ENCODE measurements around the gene TWIST1. TPM values are rescaled to one million over a fixed set of nuclear protein-coding genes. Genes with fewer than 3 reads are reported as not detected.

The TWIST1 gene
- total and polyA plus RNA-seq, 2 of the 13 experiments (the other 11 are each of a cell fraction or from before 2014, with no cell fraction given) = not detected

GRCh38 chr7:19101909-19102308 is 15.5 kb downstream of the TWIST1 start:
- in situ Hi-C loops (cut with HindIII; ENCODE audit: extremely low pct_ligation_motif_present, low pct_unique_long_range_greater_than_20kb) = loop anchor here (25.0 kb wide), 1 partner anchor 560 kb away; no protein-coding TSS in a partner anchor
- no peak overlapping the region for H3K9ac ChIP-seq (ENCODE audit: insufficient read depth, low read depth, low read length)
- H4K20me1 ChIP-seq (ENCODE audit: insufficient read depth, low read length) = no peaks in the 10 kb centered on the region
- DNase-seq (ENCODE audit: low spot score) (no peak), FAIRE-seq (no peak), ATAC-seq (no peak)
- CTCF ChIA-PET (ENCODE audit: low intra/inter-chr PET ratio, low total read pairs) = no interaction called here
- WGBS (ENCODE audit: low lambda C conversion rate) = 0% methylated on average over 2 of the region's 2 CpGs
- H2AFZ ChIP-seq (ENCODE audit: low read length) = no peak overlapping the region
- BruUV-seq (replicated peaks) = no TSS peak
- no peak overlapping the region for H3K4me3 ChIP-seq (replicated peaks in 1 of 3; ENCODE audit: insufficient read depth in 1 of 3, low read depth in 2 of 3, low read length in 3 of 3)
- H3K9me3 ChIP-seq (ENCODE audit: low read length) = no peaks in the 10 kb centered on the region
- no peak overlapping the region for H3K4me2 ChIP-seq (ENCODE audit: low read depth, low read length)
- H3K36me3 ChIP-seq (replicated peaks in 1 of 2; ENCODE audit: control insufficient read depth in 1 of 2, insufficient read depth in 2 of 2, low read length in 2 of 2) = no peaks in the 10 kb centered on the region
- intact Hi-C loops (cut with micrococcal nuclease; ENCODE audit: unreplicated experiment) = no loop called here
- H3K27me3 ChIP-seq (ENCODE audit: control insufficient read depth in 1 of 2, insufficient read depth in 2 of 2, low read length in 2 of 2) = 0 out of 5 replicates have a peak, but pooled peaks cover 0 to 9% of the 10 kb centered on the region in 2 experiments
- no peaks in the 10 kb centered on the region for H3K79me2 ChIP-seq (ENCODE audit: insufficient read depth, low read length)
- POLR2A ChIA-PET = no interaction called here
- TF ChIP-seq IRF9 (CRISPR knock-in tag; IDR thresholded peaks at IDR 0.05; ENCODE audit: borderline replicate concordance) = no peak
- no peak for TF ChIP-seq MYNN (CRISPR knock-in tag; IDR thresholded peaks at IDR 0.05; ENCODE audit: low read depth)
- no peak for TF ChIP-seq ATF1 (CRISPR knock-in tag; IDR thresholded peaks at IDR 0.05)
- no peak for TF ChIP-seq KLF13 (CRISPR knock-in tag; IDR thresholded peaks at IDR 0.05)
- TF ChIP-seq ZNF513 (CRISPR knock-in tag; conservative IDR thresholded peaks at IDR 0.05) = no peak
- no peak for TF ChIP-seq ZNF7 (CRISPR knock-in tag; IDR thresholded peaks at IDR 0.05)
- no peak for TF ChIP-seq MXD1 (CRISPR knock-in tag; IDR thresholded peaks at IDR 0.05)
- no peak for TF ChIP-seq ZNF556 (CRISPR knock-in tag; IDR thresholded peaks at IDR 0.05; ENCODE audit: borderline replicate concordance)
- no peak for TF ChIP-seq ETV6 (CRISPR knock-in tag; conservative IDR thresholded peaks at IDR 0.05)
- no peak for TF ChIP-seq HNF1A (IDR thresholded peaks at IDR 0.05; ENCODE audit: low read depth)
- no peak for TF ChIP-seq HNF1A (CRISPR knock-in tag; IDR thresholded peaks at IDR 0.05; ENCODE audit: borderline replicate concordance)
- no peak for TF ChIP-seq HNRNPK (IDR thresholded peaks at IDR 0.05; ENCODE audit: low read depth, low read length, poor library complexity, severe bottlenecking)
- no peak for TF ChIP-seq NCOA5 (CRISPR knock-in tag; IDR thresholded peaks at IDR 0.05)
- TF ChIP-seq E2F2 (CRISPR knock-in tag; IDR thresholded peaks at IDR 0.05; ENCODE audit: borderline replicate concordance) = no peak
- no peak for TF ChIP-seq ZFP82 (CRISPR knock-in tag; IDR thresholded peaks at IDR 0.05; ENCODE audit: borderline replicate concordance)
- no peaks in the 10 kb centered on the region for H3K4me1 ChIP-seq (ENCODE audit: insufficient read depth, low read length)
- no peak overlapping the region for H3K27ac ChIP-seq (ENCODE audit: extremely low read length, insufficient read depth, low read length)

All from HepG2 (cell line).